Measurements from ENCODE around the gene DPYSL5. TPM values are rescaled to one million over a fixed set of nuclear protein-coding genes. Genes with fewer than 3 reads are reported as not detected.
A peak's percentile ranks its signal among the peaks of the same experiment; 100 is the strongest.

Gene DPYSL5
- total RNA-seq, 2 donors from 2014 or later, result 3.1 to 3.5 TPM

DNA sequence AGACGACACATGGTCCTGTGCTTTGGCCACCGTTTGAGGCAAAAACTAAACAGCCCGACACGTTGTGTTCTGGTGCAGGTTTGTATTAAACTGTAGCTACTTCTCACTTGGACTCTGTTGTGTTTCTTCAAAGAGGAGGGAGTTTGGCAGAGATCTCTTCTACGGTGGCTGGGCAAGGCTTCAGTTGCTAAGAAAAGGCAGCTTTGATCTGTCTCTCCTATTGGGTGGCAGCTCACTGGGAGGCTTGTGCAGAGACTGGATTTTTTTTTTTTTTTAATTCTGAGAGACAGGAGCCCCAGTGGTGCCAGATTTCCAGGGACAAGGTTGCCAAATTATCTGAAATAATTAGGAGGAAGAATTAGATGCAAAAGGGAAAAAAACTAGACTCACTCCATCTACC lies 102.3 kb downstream of the DPYSL5 start:
- Mint-ChIP-seq H3K4me3 (no peak overlapping the region), H3K4me1 (no peaks in the 10 kb centered on the region), H3K27me3 (ENCODE audit: insufficient read depth) (peaks cover 5% of the 10 kb centered on the region), H3K27ac (no peak overlapping the region), H3K36me3 (ENCODE audit: low read depth) (no peaks in the 10 kb centered on the region), H3K9me3 (no peaks in the 10 kb centered on the region)
- Histone ChIP-seq H3K27me3 (ENCODE audit: control insufficient read depth, insufficient read depth, low read length, poor library complexity, severe bottlenecking) (no peaks in the 10 kb centered on the region), H3K27ac (ENCODE audit: low read depth, low read length) (no peak overlapping the region), H3K36me3 (ENCODE audit: control insufficient read depth, insufficient read depth, low read length) (no peaks in the 10 kb centered on the region), H3K4me1 (ENCODE audit: control insufficient read depth, insufficient read depth, low read length) (no peaks in the 10 kb centered on the region), H3K9ac (ENCODE audit: extremely low read depth, low read length, poor library complexity, severe bottlenecking) (no peak overlapping the region), H3K4me3 (ENCODE audit: low read length) (no peak overlapping the region), H3K9me3 (ENCODE audit: control insufficient read depth, low read length) (no peaks in the 10 kb centered on the region)
- WGBS, 2 experiments (ENCODE audit: insufficient coverage in 1 of 2, insufficient read length in 1 of 2), result 86 to 93% methylated on average over 4 to 5 of the region's 5 CpGs
- TF ChIP-seq, protein P1, sequence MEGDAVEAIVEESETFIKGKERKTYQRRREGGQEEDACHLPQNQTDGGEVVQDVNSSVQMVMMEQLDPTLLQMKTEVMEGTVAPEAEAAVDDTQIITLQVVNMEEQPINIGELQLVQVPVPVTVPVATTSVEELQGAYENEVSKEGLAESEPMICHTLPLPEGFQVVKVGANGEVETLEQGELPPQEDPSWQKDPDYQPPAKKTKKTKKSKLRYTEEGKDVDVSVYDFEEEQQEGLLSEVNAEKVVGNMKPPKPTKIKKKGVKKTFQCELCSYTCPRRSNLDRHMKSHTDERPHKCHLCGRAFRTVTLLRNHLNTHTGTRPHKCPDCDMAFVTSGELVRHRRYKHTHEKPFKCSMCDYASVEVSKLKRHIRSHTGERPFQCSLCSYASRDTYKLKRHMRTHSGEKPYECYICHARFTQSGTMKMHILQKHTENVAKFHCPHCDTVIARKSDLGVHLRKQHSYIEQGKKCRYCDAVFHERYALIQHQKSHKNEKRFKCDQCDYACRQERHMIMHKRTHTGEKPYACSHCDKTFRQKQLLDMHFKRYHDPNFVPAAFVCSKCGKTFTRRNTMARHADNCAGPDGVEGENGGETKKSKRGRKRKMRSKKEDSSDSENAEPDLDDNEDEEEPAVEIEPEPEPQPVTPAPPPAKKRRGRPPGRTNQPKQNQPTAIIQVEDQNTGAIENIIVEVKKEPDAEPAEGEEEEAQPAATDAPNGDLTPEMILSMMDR (conservative IDR thresholded peaks at IDR 0.05), result no peak
- DNase-seq, result no peak

DNA sequence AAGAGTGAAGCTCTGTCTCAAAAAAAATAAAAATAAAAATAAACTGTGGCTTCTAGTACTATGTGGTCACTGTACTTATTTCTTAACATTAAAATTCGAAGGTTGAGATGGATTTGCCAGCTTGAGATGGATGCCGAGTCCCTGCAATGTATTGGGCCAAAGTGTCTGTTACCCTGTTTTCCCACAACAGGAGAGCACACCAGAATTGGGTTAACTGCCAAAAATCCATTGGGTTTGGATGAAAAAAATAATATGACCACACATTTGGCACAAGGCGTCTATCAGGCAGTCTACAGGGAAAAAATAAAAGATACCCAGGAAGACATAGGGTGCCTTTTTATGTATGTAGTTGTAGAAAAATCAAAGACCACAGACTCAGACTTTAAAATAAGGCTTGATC lies 103.3 kb downstream of the DPYSL5 start:
- Mint-ChIP-seq H3K4me3 (no peak overlapping the region), H3K36me3 (ENCODE audit: low read depth) (no peaks in the 10 kb centered on the region), H3K27ac (no peak overlapping the region), H3K4me1 (no peaks in the 10 kb centered on the region), H3K27me3 (ENCODE audit: insufficient read depth) (peaks cover 8% of the 10 kb centered on the region), H3K9me3 (no peaks in the 10 kb centered on the region)
- no peaks in the 10 kb centered on the region for H3K9me3 ChIP-seq (ENCODE audit: control insufficient read depth, low read length)
- DNase-seq, result no peak
- no peaks in the 10 kb centered on the region for H3K27me3 ChIP-seq (ENCODE audit: control insufficient read depth, insufficient read depth, low read length, poor library complexity, severe bottlenecking)
- WGBS, 2 experiments (ENCODE audit: insufficient coverage in 1 of 2, insufficient read length in 1 of 2), result 90 to 93% methylated on average over 3 of the region's 3 CpGs
- no peak overlapping the region for H3K9ac ChIP-seq (ENCODE audit: extremely low read depth, low read length, poor library complexity, severe bottlenecking)
- no peaks in the 10 kb centered on the region for H3K36me3 ChIP-seq (ENCODE audit: control insufficient read depth, insufficient read depth, low read length)
- TF ChIP-seq, protein P1 (conservative IDR thresholded peaks at IDR 0.05), result no peak
- H3K27ac ChIP-seq (ENCODE audit: low read depth, low read length), result peak overlapping the region; percentile 17
- no peaks in the 10 kb centered on the region for H3K4me1 ChIP-seq (ENCODE audit: control insufficient read depth, insufficient read depth, low read length)
- no peak overlapping the region for H3K4me3 ChIP-seq (ENCODE audit: low read length)

GRCh38 chr2:26952374-26952773 lies 104.4 kb downstream of the DPYSL5 start:
- Mint-ChIP-seq H3K9me3 (no peaks in the 10 kb centered on the region), H3K27me3 (ENCODE audit: insufficient read depth) (peaks cover 8% of the 10 kb centered on the region), H3K27ac (no peak overlapping the region), H3K4me1 (no peaks in the 10 kb centered on the region), H3K4me3 (no peak overlapping the region), H3K36me3 (ENCODE audit: low read depth) (no peaks in the 10 kb centered on the region)
- Histone ChIP-seq H3K27ac (ENCODE audit: low read depth, low read length) (no peak overlapping the region), H3K27me3 (ENCODE audit: control insufficient read depth, insufficient read depth, low read length, poor library complexity, severe bottlenecking) (no peaks in the 10 kb centered on the region), H3K9ac (ENCODE audit: extremely low read depth, low read length, poor library complexity, severe bottlenecking) (no peak overlapping the region), H3K4me1 (ENCODE audit: control insufficient read depth, insufficient read depth, low read length) (no peaks in the 10 kb centered on the region), H3K36me3 (ENCODE audit: control insufficient read depth, insufficient read depth, low read length) (no peaks in the 10 kb centered on the region), H3K4me3 (ENCODE audit: low read length) (no peak overlapping the region), H3K9me3 (ENCODE audit: control insufficient read depth, low read length) (no peaks in the 10 kb centered on the region)
- TF ChIP-seq, protein P1 (conservative IDR thresholded peaks at IDR 0.05), result no peak
- WGBS, 2 experiments (ENCODE audit: insufficient coverage in 1 of 2, insufficient read length in 1 of 2), result 54 to 72% methylated on average over 3 to 4 of the region's 4 CpGs
- no peak for DNase-seq
